G401.6 (cell line): ENCODE data around the gene CACNA2D4.

ENCODE experiments used
- FAIRE-seq: peaks from 2 replicates; lab custom pipeline; 2012; peaks lifted over from hg19 to GRCh38; lab: Jason Lieb, UNC

Gene CACNA2D4

GRCh38 chr12:1773937-1774655 lies 144.4 kb downstream of the CACNA2D4 start:
- no peak for FAIRE-seq

DNA sequence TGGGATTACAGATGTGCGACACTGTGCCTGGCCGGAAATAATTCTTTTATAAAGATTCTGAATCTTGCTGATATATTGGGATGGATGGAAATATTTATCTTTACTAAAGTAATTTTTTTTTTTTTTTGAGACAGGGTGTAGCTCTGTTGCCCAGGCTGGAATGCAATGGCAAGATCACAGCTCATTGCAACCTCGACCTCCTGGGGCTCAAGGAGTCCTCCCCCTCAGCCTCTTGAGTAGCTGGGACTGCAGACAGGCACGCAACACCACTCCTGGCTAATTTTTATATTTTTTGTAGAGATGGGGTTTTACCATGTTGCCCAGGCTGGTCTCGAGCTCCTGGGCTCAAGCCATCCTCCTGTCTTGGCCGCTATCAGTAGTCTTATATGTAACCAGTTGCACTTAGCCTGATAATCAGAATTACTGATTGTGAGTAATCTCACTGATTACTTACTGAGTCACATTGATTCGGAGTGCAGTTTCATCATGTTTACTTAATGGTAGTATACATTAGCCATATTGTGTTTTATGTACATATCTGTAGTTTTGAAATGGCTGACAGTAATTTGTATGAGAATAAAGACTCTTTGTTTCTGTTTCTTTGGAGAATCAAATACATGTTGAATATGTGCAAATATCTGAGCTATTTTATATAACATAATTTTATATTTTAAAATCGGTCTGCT lies 148.5 kb downstream of the CACNA2D4 start:
- FAIRE-seq, result no peak

DNA sequence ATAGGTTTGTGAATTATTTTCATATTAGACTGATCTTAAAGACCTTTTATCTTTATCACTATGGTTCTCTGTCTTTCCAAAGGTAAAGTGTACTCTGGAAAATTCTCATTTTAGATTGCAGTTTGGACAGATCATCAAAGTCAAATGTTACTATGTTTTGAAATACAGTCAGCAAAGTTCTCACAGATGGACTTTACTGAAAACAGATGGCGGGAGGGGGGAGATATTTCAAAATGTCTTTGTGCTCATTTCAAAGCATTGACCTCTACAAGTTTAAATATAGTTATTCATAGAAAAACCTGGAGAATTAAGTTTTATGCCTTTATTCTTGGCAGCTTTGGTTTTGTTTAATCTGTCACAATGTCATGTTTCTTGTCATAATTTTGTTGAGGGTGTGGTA lies 149.8 kb downstream of the CACNA2D4 start:
- no peak for FAIRE-seq

GRCh38 chr12:1767407-1768090 lies 150.9 kb downstream of the CACNA2D4 start:
- no peak for FAIRE-seq

DNA sequence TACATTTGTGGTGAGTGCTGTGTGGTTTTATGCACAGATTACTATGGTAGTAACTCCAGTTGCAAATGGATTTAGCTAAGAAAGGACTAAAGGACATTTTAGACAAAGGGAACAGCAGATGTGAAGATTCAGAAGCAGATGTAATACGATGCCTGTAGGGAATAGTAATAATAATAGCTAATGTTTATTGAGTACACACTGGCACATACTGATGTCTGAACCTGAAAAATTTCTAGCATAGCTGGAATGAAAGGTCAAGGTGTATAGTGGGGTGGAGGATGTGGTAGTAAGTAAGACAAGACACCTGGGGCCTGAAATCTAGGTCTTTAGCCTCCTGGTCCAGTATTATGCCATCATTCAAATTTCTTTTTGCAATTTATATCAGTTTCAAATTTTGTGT lies 152.3 kb downstream of the CACNA2D4 start:
- no peak for FAIRE-seq

DNA sequence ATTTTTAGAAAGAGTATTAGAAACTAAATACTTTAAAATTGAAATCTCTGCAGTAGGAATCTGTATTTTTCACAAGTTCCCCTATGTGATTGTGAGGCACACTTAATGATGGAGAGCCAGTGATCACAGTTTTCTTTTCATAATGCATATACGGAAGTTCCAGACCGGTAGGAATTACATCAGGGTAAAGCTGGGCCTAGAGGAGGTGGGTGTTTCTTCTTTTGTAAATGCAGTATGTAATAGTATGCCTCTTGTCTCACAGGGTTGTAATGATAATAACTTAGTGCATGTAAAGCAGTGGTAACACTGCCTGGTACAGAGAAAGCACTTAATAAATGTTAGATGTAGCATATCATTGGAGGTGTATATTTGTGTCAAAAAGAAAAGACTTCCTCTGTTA lies 155.3 kb downstream of the CACNA2D4 start:
- no peak for FAIRE-seq

DNA sequence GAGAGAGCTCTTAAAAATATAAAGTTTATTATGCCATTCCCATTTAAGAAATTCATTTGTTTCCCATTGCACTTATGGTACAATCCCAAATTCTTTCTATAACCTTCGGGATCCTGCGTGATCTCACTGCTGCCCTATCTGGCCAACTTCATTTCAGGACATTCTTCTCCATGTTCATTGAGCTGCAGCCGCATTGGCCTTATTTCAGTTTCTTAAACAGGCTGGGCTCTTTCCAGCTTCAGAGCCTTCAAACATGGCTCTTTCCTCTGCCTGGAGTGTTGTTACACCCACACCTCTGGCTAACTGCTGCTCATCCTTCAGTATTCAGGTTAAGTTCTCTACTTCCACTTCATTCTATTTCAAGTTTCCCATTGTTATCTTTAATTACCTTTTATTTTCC lies 156.6 kb downstream of the CACNA2D4 start:
- no peak for FAIRE-seq

GRCh38 chr12:1760566-1761382 lies 157.7 kb downstream of the CACNA2D4 start:
- peak; percentile 17 for FAIRE-seq

GRCh38 chr12:1758887-1759286 lies 159.6 kb downstream of the CACNA2D4 start:
- FAIRE-seq, result no peak

DNA sequence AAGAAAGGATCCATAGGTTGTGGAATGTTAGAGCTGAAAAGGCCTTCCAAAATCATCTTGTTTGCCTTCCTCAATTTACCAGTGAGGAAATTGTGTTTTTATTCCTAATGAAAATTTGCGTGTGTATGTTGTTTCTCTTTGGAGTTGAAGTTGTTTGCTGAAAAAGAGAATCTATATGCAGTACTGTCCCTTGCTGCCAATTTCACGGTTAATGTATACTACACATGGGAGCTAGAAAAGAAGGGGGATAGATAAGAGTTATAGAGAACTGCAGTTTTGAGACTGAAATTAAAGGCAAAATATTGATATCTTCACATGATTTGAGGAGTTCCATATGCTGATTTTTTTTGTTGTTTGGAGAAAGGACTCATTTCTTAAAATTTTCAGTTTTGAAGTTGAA lies 160.1 kb downstream of the CACNA2D4 start:
- FAIRE-seq, result no peak

DNA sequence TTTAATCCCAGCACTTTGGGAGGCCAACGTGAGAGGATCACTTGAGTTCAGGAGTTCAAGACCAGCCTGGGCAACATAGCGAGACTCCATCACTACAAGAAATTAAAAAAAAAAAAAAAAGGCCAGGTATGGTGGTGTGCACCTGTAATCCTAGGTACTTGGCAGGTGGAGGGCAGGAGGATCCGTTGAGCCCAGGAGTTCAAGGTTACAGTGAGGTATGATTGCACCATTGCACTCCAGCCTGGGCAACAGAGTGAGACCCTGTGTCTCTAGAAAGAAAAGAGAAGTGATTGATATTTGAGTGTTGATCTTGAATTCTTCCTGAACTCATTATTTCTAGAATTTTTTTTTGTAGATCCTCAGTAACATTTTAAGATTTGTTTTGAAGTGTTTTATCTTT lies 168.2 kb downstream of the CACNA2D4 start:
- no peak for FAIRE-seq

DNA sequence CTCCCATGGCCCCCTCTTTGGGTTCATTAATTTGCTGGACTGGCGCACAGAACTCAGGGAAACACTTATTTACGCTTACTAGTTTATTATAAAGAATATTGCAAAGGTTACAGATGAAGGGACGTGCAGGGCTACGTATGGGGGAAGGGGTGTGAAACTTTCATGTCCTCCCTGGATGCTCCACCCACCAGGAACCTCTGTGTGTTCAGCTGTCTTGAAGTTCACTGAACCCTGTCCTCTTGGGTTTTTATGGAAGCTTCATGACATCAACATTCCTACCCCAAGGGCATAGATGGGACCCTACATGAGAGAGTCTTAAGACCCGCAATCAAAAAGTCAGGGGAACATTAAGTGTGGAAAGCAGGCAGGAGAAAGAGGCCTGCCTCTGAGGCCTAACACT lies 169.4 kb downstream of the CACNA2D4 start:
- no peak for FAIRE-seq

DNA sequence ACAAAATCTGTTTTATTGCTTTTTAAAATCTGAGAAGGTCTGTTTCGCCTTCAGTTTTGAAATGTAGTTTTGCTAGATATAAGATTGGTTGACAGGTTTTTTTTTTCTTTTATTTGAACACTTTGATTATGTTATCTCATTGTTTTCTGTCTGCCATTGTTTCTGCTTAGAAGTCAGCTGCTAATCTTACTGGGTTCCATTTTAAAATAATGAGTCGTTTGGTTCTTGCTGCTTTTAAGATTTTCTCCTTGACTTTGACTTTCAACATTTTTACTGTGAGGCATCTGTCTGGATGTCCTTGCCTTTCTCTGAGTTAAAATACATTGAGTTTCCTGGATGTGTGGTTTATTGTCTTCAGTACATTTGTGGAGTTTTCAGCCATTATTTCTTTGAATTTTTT lies 170.8 kb downstream of the CACNA2D4 start:
- no peak for FAIRE-seq

GRCh38 chr12:1744932-1745331 lies 173.5 kb downstream of the CACNA2D4 start:
- no peak for FAIRE-seq
